ENCODE data around the gene DNAH12.
"Not testable (repeated sequence)": the region's sequence is repeated elsewhere in the genome, so short reads cannot be mapped to it uniquely, and the experiment has no call there.

The DNAH12 gene

DNA sequence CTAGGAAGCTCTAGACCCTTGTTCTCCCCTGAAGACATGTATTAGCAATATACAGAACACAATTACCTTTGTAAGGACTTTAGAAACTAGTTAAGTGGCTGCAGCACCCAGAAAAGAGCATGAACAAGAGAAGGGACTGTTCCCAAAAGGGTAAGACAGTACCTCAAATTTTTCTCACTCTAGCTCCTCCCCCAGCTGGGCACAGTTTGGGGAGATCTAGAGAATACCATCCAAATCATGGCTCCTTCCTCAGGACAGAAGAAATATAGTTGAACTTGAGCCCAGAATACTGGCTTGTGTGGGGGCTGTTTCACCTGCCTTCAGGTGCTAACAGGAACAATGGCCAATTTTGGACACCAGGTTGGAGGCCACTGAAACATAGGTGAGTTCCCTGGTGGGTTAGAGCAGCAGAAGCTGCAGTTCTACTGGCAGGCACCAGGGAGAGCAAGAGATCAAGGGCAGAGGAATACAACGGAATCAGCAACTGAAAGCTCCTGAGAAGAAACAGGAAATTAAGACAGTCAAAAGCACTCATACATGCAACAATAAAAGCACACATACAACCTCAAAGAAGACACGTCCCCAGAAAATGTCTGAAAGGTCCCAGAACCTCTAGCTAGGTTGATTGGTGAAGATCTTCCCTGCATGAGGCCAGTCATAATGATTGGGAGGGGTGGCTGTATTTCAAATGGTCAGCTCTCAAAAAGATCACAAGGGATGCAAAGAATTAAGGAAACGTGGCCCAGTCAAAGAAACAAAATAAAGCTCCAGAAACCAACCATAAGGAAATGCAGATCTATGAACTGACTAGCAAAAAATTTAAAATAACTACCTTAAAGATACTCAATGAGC, 146.7 kb downstream of the DNAH12 start:
- peak; percentile 50 for DNase-seq

DNA sequence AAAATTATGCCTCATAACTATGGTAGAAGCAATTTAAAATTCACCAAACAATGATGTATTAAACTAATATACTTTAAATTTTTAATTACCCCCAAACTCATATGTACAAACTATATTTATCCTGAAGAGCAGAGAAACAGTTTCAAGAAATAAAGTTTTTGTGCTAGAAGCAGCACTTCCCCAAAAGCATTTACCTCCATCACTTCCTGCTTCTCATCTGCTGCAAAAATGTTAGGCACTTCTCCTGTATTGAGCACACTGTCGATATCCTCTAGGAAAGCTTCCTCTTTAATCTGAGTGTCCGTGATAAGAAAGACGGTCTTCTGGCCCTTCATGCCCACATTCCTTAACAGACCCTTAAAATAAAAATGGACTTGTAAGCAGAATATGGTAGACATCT, 150.2 kb downstream of the DNAH12 start:
- DNase-seq = no peak

DNA sequence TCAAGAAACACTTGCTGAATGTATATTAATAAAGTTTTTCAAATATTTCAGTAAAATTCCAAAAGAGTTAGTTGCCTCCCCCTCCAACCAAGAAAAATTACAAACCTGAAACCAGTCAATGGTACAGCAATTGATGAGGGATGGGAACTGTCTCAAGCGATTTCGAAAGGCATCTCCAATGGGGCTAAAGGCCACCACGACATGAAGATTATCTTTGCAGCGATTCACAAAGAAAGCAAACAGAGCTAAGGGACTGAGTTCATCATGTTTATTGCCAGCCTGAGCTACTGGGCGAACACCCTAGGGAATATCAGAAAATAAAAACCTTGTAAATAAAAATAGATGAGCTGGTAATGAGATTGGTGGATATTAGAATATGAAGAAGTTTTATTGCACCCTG, 152.4 kb downstream of the DNAH12 start:
- DNase-seq = no peak

DNA sequence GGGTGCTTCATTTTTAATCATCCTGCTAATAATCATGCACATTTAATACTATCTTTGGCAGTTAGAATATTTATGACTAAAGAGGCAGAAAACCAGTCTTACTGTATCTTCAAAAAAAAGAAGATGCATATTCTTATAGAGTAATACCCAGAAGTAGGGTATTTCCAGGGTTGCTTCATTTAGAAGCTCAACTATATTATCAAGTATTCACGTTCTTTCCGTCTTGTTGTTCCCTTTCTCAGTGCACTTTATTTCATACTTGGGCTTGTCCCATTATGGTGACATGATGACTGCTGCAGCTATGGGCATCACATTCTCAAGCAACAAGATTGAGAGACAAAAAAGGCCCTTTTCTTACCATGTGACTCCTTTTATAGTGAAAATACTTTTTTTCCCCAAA, 154.9 kb downstream of the DNAH12 start:
- no peak for DNase-seq

DNA sequence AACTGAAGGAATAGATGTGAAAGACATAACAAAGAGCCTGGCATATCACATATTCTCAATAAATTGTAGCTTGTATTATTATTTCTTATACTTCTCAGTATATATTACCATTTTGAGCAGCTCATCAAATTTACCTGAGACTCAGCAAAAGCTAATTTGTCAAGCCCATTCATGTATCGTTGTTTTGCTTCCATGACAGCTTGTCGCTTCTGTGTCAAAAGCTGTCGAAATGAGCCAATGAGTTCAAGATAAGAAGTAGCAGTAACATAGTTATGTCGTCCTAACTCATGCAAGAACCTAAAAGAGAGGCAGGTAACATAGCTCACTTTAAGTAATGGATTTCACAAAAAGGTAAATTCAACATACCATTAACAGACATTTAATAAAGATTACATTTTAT, 157.8 kb downstream of the DNAH12 start:
- no peak for DNase-seq

DNA sequence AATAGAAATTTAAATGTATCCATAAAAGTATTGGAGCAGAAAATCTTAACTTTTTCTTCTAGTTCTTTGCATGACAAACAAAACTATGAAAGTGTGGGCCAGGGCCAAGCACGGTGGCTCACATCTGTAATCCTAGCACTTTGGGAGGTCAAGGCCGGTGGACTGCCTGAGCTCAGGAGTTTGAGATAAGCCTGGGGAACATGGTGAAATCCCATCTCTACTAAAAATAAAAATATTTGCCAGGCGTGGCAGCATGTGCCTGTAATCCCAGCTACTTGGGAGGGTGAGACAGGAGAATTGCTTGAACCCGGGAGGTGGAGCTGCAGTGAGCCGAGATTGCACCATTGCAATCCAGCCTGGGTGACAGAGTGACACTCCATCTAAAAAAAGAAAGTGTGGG, 158.6 kb downstream of the DNAH12 start:
- DNase-seq = no peak

DNA sequence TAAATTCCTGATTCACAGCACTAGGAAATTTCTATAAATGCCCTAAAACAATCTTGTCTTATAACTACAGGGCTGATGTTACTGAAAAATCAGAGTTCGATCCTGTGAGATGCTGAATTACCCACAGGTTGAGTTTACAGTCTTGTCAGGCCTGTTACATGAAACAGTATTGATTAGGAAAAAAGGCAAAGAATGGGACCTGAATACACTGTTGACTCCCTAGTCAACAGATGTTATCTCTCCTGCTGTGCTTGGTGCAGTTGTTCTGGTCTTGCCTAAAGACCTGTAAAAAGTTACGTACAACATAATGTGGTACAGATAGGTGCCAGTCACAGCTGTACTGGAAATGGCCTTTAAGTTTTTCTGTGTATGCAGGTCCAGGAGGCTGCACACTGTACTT, 160.3 kb downstream of the DNAH12 start:
- no peak for DNase-seq

DNA sequence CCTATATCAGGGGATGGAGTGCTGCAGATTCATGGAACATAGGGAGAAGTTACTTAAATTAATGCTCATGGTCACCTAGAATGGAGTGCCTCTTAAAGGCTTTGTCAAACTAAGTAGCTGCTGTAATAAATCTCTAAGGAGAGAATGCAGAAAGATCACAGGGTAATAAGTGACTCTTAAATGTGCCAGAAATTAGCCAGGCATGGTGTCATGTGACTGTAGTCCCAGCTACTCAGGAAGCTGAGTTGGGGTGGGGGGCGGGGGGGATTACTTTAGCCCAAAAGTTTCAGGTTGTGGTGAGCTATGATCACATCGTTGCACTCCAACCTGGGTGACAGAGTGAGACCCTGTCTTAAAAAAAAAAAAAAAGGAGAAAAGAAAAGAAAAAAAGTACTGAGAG, 160.7 kb downstream of the DNAH12 start:
- DNase-seq = no peak

DNA sequence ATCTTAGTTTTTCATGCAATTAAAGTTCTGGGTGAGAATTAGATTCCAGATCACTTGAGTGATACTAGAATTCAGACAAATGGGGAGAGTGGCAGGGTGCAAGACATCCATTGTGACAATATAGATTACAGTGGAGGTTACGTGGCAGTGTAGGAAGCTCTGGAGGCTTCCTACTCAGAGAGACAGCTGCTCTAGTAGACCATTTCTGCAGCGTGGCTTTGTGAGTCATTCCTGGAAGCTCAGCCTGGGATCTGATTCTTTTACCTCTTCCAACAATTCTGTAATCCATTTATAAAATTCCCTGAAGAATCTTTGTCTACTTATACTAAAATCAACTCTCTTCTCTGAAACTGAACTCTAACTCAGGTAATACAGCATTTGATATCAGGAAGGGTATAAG, 161.2 kb downstream of the DNAH12 start:
- no peak for DNase-seq

DNA sequence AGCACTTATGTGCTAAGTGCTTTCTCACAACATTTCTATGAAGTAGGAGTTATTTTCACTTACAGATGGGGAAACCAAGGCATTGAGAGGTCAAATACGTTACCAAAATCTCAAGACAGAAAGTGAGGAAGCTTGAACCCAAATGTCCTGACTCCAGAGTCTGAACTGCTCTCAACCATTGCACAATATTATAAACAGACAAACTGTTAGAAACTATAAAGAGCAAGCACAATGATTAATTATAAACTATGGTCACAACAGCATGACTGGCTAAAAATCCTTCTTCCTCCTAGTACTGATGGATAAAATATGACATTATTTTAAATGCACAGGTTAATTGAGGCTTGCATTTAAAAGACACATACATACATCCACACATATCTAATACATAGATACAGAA, 173.8 kb downstream of the DNAH12 start:
- DNase-seq = no peak

DNA sequence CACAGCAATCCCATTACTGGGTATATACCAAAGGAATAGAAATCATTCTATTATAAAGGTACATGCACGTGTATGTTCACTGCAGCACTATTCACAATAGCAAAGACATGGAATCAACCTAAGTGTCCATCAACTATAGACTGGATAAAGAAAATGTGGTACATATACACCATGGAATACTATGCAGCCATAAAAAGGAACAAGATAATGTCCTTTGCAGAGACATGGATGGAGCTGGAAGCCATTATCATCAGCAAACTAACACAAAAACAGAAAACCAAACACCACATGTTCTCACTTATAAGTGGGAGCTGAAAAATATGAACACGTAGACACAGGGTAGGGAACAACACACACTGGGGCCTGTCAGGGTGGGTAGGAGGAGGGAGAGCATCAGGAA, 179.1 kb downstream of the DNAH12 start:
- not testable (repeated sequence) for DNase-seq

DNA sequence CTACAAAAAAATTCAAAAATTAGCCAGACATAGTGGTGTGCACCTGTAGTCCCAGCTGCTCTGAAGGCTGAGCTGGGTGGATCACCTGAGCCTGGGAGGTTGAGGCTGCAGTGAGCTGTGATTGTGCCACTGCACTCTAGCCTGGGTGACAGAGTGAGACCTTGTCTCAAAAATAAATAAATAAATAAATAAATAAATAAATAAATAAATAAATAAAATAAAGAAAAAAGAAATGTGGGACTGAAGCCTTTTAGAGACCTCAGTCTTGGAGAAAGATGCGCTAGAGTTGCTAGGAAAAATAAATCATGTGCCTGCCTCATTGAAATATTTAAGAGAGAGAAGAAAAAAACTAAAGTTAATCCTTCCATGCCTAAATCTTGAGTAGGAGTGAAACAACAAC, 187.9 kb downstream of the DNAH12 start:
- not testable (repeated sequence) for DNase-seq

DNA sequence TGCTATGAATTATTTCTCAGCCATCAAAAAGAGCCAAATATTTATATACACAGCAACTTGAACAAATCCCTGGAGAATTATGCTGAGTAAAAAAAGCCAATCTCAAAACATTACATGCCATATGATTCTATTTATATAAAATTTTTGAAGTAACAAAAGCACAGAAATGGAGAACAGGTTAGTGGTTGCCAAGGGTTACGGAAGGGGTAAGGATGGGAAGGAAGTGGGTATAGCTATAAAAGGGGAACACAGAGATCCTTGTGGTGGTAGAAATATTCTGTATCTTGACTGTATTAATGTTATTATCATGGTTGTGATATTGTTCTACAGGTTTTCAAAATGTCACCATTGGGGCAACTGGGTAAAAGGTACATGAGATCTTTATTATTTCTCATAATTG, 189.4 kb downstream of the DNAH12 start:
- no peak for DNase-seq

DNA sequence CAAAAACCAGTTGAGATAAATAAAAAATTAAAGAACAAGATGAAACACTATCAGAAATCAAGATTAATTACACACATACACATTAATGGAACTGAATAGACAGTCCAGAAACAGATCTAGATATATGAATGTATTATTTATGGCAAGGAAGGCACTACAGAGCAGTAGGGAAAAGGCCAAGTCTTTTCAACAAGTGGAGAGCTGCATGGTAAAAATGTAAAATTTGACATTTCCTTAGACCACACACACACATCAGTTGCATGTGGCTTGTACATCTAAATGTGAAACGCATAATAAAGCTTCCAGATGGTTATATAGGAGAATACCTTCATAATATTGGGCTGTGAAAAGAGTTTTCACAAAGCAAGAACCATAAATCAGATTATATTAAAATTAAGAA, 193.9 kb downstream of the DNAH12 start:
- DNase-seq = no peak

DNA sequence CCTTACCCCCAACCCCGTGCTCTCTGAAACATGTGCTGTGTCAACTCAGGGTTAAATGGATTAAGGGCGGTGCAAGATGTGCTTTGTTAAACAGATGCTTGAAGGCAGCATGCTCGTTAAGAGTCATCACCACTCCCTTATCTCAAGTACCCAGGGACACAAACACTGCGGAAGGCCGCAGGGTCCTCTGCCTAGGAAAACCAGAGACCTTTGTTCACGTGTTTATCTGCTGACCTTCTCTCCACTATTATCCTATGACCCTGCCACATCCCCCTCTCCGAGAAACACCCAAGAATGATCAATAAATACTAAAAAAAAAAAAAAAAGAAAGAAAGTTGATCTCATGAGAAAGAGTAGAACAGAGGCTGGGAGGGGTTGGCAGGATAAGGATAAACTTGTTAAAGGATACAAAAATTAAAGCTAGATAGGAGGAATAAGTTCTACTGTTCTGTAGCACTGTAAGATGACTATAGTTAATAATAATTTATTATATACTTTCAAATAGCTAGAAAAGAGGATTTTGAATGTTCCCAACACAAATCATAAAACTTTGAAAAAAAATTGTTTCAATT, 205.0 kb downstream of the DNAH12 start:
- DNase-seq = not testable (repeated sequence)

DNA sequence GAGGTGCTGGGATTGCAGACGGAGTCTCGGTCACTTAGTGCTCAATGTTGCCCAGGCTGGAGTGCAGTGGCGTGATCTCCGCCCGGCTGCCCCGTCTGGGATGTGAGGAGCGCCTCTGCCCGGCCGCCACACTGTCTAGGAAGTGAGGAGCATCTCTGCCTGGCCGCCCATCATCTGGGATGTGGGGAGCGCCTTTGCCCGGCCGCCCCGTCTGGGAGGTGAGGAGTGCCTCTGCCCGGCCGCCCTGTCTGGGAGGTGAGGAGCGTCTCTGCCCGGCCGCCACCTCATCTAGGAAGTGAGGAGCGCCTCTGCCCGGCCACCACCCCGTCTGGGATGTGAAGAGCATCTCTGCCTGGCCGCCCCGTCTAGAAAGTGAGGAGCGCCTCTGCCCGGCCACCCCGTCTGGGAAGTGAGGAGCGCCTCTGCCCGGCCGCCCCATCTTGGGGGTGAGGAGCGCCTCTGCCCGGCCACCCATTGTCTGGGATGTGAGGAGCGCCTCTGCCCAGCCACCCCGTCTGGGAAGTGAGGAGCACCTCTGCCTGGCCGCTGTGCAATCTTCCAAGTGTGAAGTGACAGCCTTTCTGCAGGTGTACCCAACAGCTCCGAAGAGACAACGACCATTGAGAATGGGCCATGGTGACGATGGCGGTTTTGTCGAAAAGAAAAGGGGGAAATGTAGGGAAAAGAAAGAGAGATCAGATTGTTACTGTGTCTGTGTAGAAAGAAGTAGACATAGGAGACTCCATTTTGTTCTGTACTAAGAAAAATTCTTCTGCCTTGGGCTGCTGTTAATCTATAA, 205.7 kb downstream of the DNAH12 start:
- DNase-seq = not testable (repeated sequence)

DNA sequence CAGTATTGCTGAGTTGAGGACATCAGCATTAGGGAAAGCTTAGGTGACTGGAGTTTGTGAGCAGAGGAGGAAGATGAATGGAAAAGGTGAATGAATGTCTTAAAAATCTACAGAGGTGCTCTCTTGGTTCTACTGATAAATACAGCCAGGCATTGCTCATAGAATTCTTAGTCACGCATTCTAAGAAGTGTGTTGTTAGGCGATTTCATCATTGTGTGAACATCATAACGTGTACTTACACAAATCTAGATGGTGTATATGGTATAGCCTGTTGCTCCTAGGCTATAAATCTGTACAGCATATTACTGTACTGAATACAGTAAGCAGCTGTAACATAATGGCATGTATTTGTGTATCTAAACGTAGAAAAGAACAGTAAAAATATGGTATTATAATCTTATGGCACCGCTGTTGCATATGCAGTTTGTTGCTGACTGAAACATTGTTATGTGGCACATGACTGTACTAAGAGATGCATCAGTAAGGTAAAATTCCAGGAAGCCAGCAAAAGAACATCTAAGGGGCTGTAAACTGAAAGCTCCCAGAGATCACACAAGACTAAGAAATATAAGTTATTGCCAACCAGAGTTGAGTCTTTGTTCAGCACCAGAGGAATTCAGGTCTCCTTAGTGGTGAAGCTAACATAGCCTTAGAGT, 208.7 kb downstream of the DNAH12 start:
- DNase-seq = no peak

DNA sequence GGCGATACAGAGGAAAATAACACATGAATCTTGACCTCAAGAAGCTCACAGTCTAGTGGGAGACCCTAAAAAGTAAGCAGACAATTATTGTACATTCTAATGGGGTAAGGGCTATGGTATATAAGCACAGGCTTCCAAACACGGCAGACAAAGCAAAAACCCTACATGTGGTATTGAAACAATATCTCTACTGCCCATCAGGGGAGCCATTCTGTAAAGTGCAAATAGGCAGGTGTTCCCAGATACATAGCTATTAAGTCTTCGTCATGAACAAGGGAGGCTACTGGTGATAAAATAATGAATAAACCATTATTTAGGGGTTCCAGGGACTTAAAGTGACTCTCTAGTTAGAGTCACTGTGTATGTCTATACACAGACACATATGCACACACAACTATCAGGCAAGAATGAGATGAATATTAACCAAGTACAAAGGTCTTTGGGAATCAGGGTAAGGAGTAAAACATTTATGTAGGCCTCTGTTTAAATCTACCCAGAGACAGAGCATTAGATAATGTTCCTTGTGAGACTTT, 213.0 kb downstream of the DNAH12 start:
- no peak for DNase-seq

DNA sequence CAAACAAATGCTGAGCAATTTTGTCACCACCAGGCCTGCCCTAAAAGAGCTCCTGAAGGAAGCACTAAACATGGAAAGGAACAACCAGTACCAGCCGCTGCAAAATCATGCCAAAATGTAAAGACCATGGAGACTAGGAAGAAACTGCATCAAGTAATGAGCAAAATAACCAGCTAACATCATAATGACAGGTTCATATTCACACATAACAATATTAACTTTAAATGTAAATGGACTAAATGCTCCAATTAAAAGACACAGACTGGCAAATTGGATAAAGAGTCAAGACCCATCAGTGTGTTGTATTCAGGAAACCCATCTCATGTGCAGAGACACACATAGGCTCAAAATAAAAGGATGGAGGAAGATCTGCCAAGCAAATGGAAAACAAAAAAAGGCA, 217.6 kb downstream of the DNAH12 start:
- not testable (repeated sequence) for DNase-seq

DNA sequence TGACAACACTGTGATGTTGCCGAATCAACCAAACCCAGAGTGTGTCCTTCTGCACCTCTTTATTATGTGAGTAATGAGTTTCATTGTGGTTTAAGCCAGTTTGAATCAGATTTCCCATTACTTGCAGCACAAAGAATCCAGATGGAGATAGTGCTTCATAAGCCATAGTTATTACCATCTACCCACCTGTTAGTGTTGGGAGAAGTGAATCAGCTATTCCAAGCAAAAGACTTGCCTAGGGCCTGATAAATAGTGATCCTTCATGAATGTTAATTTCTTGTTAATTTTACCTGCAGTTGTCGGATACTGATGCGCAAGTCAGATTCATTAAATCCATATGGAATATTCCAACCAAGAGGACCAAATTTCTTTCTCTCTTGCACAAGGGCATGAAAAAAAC, 229.9 kb downstream of the DNAH12 start:
- no peak for DNase-seq

DNA sequence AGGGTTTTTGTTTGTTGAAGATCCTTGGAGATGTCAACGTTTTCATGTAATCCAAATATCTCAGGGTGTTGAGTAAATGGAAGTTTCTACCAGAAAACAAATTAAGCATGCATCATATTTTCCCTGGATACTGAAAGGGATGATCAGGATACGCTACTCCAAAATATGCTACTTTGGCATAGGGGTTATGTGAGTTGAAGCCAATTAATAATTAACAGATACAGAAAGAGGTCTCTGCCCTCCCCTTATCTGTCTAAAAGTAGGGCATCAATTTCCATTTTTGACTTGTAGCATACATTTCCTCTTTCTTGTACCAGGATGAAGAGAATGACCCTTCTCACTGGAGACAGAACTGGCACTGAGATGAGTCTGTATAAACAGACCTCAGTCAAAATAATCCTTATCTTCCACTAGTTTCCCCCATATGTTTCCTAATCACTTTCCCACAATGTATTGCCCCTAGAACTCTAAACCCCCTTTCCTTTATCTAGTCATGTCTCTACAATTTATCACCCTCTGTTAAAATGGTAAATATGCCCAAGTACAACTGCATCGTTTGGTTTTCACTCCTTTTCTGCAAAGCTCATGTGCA, 234.3 kb downstream of the DNAH12 start:
- DNase-seq = no peak

DNA sequence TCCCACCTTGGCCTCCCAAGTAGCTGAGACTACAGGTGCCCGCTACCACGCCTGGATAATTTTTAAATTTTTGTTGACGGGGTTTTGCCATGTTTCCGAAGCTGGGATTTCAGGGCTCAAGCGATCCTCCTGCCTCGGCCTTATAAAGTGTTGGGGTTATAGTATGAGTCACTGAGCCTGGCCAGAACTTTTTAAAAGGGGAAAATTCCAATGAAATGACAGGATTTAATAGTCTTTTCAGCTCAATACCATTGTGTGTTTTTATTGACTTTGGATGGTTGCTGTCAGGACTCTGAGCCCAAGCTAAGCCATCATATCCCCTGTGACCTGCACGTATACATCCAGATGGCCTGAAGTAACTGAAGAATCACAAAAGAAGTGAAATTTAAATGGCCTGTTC, 240.6 kb downstream of the DNAH12 start:
- not testable (repeated sequence) for DNase-seq

DNA sequence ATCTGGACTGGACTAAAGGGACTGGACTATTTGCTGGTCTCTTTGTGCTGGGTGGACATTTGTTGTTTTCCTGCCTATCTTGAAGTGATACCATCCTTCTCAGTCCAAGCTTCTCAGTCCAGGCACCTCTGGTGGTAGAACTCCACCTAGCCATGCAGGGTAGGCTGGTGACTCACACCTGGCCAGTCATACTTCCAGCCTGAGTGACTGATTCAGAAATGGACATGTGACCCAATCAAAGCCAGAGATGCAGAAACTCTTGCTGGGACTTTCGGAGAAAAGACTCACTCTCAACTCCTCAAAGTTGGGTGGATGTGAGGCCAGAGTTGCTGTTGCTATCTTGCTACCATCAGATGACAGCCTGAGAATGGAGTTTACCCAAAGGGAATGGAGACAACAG, 246.1 kb downstream of the DNAH12 start:
- DNase-seq = no peak

All from activated T-cell treated with anti-CD3 and anti-CD28 coated beads, Interleukin-2, amount 50 U/mL, for 1 hour (primary cell).